RKO (cell line): ENCODE measurements around the gene MMP28.

ENCODE experiments used
- DNase-seq: peaks from one replicate; pipeline ENCODE4 v3.0.0-alpha.2; 2016; ENCODE audit warnings: low spot score

MMP28 gene

GRCh38 chr17:35726127-35726952 lies 69.1 kb downstream of the MMP28 start:
- DNase-seq = peak; percentile 23

DNA sequence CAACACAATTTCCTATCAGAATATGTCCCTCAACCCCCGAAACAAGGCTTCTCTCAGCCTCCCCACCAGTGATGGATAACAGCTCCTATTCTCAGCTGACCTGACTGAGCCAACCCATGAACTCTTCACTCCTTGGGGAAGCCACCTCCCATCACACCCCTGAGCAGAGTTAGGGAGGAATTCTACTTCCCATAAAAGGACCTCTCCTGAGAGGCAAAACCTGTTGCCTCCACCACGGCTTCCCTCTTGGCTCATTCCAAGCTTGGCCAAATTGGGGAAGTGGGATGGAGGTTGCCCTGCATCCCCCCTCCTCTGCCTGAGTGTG lies 69.7 kb downstream of the MMP28 start:
- no peak for DNase-seq

DNA sequence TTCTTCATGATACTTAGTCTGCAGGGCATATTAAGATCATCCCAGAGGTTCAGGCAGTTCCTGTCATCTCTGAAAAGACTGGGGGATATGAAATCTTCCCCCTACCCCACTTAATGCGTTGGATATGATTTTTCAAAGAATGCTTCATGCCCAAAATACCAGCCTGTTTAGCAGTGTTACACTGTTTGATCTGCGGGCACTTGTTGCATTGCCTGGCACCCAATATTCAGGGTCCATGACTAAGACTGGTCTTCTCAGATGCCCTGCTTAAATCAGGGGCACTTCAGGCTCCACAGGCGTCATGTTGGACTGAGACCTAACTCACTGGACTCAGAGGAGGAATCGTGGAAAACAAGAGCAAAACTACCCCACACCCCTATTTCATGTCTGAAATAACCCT lies 70.4 kb downstream of the MMP28 start:
- DNase-seq = no peak

DNA sequence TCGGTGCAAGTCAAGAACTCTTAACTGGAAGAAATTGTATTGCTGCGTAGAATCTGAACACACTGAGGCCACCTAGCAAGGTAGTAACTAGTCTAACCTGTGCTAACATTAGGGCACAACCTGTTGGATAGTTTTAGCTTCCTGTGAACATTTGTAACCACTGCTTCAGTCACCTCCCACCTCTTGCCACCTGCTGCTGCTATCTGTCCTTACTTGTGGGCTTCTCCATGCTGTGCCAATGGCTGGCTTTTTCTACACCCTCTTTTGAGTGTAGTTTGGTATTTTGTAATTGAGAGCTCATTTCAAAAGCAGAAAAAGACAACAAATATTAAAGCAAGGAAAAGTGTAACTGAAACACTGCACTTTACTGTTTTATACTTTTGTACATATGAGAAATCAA lies 71.7 kb downstream of the MMP28 start:
- no peak for DNase-seq

DNA sequence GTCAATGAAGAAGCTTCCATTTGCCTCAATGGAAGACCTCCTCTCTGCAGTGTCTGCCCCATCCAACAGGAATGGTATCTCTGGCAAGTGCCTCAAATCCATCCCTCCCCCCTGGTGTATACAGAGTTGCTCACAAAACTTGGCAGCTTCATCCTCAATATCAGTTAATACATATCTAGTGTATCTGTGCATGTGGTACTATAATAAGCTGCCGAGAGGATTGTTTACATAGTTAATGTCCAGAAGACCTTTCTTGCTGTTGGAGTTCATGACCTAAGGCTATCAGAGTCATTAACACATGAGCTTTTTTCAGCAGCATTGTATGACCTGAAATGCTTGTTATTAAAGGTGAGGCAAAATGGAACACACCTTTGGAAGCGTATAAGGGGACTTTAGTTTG lies 78.0 kb downstream of the MMP28 start:
- no peak for DNase-seq

DNA sequence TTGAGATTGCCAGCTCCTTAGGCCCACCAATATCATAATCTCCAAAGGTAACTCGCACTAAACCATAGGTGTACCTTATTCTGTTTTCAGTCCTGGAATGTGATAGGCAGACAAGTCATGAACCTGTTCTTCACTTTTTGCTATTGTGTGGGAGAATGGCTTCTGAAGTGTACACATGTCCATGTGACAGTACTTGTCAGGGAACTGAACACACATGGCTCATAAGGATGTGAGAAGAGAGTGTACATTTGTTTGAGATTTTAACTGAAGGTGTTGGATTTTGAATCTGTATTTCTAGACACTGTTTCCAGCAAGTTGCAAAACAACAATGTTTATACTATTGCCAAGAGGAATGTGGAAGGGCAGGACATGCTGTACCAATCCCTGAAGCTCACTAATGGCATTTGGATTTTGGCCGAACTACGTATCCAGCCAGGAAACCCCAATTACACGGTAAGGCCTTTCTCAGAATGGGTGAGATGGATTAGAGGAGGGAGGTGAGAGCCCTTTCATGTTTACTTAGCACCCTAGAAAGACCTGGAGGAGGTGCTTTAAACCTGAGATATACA lies 78.5 kb downstream of the MMP28 start:
- no peak for DNase-seq

DNA sequence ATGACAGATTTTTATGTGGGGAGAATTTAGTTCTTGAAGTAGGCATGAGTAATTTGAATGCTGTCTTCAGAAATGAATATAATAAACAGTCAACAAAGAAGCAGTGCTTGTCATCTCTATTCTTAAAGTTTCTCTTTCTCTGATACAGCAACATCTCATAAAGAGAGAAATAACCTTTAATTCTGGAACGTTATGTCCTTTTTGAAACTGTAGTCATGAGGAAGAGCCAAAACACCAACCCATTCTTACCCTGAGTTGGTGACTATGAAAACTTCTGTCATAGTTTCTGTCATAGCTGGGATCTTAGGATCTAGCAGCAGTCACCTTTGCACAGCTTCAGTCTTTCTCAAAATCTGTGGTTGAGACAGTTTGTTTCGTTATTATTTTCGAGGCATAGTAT lies 79.3 kb downstream of the MMP28 start:
- no peak for DNase-seq
